Mucosa of rectum (tissue), 2 donors: ENCODE measurements around the gene NF1.

ENCODE experiments used
- H3K27ac ChIP-seq, 2 donors: one replicate each; pipeline ENCODE4 v1.7.0; 2013; ENCODE audit warnings: inconsistent platforms in 2 of 2, low read depth in 2 of 2, low read length in 2 of 2
- H3K27me3 ChIP-seq, 2 donors: one replicate each; pipeline ENCODE4 v1.7.0; 2013; ENCODE audit warnings: low read length in 2 of 2; ENCODE audit not compliant: control insufficient read depth in 2 of 2, insufficient read depth in 2 of 2
- H3K36me3 ChIP-seq, 2 donors: one replicate each; pipeline ENCODE4 v1.7.0; 2013; ENCODE audit warnings: low read length in 2 of 2; ENCODE audit not compliant: control insufficient read depth in 2 of 2, insufficient read depth in 2 of 2
- H3K4me1 ChIP-seq, 2 donors: one replicate each; pipeline ENCODE4 v1.7.0; 2013; ENCODE audit warnings: low read length in 2 of 2, mild to moderate bottlenecking in 1 of 2; ENCODE audit not compliant: control insufficient read depth in 2 of 2, insufficient read depth in 2 of 2
- H3K4me3 ChIP-seq, 2 donors: one replicate each; pipeline ENCODE4 v1.7.0; 2013; ENCODE audit warnings: low read length in 2 of 2
- H3K9ac ChIP-seq, 2 donors: one replicate each; pipeline ENCODE4 v1.7.0; 2013; ENCODE audit warnings: low read length in 2 of 2, low read depth in 1 of 2, mild to moderate bottlenecking in 1 of 2
- H3K9me3 ChIP-seq, 2 donors: one replicate each; pipeline ENCODE4 v1.7.0; 2013; ENCODE audit warnings: low read length in 2 of 2; ENCODE audit not compliant: control insufficient read depth in 2 of 2
- donor health status: healthy.
- donor health status: Normal muscosa, but diverticular disease.

The NF1 gene

DNA sequence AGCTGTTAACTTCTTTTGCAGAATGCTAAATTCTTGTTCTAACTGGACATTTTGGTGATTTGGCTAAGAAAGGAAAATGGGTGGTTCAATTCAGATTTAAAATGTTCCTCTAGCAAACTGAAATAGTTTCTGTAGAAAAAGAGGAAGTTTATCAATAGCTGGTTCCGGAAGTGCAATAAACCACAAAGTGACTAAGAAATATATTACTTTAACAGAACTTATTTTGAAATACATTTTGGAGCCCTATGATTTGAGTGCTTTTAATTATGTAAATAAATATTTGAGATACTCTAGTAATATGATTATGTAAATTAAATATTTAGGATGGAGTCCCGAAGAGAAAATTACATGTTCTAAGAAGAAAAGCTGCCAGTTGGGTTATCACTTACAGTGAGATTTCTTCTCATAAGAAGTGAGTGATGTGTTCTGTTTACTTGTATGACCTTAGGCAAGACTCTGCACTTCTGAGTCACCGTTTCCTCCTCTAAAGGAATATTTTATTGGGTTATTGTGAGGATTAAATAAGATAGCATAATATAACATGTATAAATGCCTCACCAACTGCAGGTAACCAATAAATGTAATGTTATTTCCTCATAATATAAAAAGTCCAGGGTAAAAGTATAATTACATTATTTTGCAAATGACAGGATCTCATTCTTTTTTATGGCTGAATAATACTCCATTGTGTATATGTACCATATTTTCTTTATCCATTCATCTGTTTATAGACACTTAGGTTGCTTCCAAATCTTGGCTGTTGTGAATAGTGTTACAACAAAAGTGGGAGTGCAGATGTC is 219.4 kb downstream of the NF1 start, which contains the start of gene EVI2B:
Gene EVI2B, minus strand, starts transcription at position 73 of the 800 bp plus-strand sequence. CDS start 8,445 bp downstream, outside the sequence.
- Histone ChIP-seq H3K27me3 (no peaks in the 10 kb centered on the region), H3K4me1 (no peaks in the 10 kb centered on the region), H3K36me3 (no peaks in the 10 kb centered on the region), H3K27ac (peak within 1 kb of the TSS; percentile 72), H3K9me3 (no peaks in the 10 kb centered on the region), H3K9ac (peak within 1 kb of the TSS; percentile 38 to 48), H3K4me3 (peak within 1 kb of the TSS; percentile 48 to 69)

DNA sequence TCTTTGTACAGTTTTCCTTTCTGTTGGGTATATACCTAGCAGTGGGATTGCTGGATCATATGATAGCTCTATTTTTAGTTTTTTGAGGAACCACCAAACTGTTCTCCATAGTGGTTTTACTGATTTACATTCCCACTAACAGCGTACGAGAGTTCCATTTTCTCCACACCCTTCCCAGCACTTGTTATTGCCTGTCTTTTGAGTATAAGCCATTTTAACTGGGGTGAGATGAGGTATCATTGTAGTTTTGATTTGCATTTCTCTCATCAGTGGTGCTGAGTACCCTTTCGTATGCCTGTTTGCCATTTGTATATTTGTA is 220.0 kb downstream of the NF1 start:
- Histone ChIP-seq H3K9me3 (no peaks in the 10 kb centered on the region), H3K27me3 (no peaks in the 10 kb centered on the region), H3K4me3 (peak overlapping the region in 1 of 2 donors; percentile 4), H3K27ac (peak overlapping the region; percentile 72), H3K9ac (peak overlapping the region in 1 of 2 donors; percentile 5), H3K4me1 (no peaks in the 10 kb centered on the region), H3K36me3 (no peaks in the 10 kb centered on the region)

DNA sequence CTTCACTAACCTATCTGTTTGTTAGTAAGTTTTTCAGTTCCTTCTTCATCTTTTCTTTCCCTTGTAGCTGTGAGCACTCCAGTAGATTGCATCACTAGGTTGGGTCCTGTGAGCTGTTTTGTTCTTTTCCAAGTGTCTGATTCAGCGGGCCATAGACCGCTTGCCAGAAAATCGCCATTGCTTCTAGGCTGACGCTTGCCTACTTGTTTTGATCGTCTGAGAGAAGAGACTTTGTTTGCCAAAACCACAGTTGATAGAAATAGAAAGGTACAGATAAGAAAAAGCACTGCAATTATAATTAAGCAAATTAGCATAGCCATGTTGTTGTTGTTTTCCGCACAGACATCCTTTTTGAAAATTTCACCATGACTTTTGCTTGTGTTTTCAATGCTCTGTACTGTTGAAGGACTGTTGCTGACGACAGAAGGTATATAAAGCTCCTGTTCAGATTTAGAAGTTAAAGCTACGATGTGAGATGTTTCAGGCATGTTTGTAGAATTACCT is 223.6 kb downstream of the NF1 start:
- Histone ChIP-seq H3K36me3 (no peaks in the 10 kb centered on the region), H3K27ac (peak overlapping the region; percentile 82 to 85), H3K4me1 (no peaks in the 10 kb centered on the region), H3K27me3 (no peaks in the 10 kb centered on the region), H3K9me3 (no peaks in the 10 kb centered on the region), H3K4me3 (peak overlapping the region; percentile 39 to 76), H3K9ac (peak overlapping the region; percentile 41 to 74)

DNA sequence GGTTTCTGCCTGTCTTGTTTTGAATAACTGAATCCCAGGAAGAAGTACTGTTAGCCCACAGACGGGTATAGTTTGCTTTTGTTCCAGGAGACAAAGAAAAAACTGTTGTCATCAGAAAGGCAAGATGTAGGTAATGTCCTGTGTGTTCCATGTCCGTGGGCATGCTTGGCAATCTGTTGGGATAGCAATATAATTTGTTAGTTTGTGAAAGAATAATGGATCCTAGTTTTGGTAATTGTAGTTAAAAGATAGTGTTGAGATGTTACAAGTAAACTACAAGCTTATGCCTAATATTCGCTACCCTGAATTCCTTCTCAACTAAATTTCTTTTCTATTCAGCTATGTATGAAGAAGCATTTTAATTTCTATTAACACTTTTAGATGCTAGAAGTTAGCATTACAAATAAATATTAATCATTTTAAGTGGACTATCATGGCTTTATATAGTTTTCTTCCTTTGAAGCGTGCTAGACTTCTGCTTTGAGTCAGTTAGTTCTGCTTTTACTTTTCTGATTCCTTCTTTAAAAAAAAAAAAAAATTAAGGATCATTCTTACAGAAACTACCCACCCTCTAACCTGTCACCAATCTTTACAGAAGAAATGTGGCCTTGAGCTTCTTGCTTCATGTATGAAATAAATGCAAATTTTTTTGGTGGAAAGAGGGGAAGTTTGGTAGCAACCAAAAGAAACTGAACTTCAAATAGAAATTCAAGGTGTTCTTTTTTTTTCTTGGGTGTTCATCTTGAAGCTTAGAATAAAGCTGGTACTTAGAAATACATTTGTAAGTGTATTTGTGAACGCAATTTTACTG is 224.3 kb downstream of the NF1 start:
- Histone ChIP-seq H3K9ac (peak overlapping the region; percentile 41 to 74), H3K27me3 (no peaks in the 10 kb centered on the region), H3K4me3 (peak overlapping the region; percentile 39 to 76), H3K36me3 (no peaks in the 10 kb centered on the region), H3K27ac (peak overlapping the region; percentile 82 to 85), H3K9me3 (no peaks in the 10 kb centered on the region), H3K4me1 (no peaks in the 10 kb centered on the region)

DNA sequence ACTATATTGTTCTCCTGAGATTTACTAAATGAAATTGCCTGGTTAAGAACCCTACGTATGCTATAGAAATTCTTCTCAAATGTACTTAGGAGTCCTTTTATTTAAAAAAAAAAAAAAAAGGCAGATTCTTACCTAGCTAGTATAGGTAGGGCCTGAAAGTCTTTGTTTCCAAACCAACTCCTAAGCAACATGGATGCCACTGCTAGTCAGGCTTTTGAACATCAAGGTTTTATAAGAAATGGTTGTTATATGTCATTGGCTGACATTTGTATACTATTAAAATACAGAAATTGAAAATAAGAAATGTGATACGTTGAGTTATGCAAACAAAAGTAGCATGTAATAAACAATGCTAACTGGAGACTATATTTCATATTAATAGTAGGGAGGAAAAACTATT is 225.5 kb downstream of the NF1 start:
- Histone ChIP-seq H3K4me3 (peak overlapping the region; percentile 17 to 76), H3K27ac (peak overlapping the region in 1 of 2 donors; percentile 76), H3K36me3 (no peaks in the 10 kb centered on the region), H3K27me3 (no peaks in the 10 kb centered on the region), H3K4me1 (no peaks in the 10 kb centered on the region), H3K9ac (peak overlapping the region in 1 of 2 donors; percentile 63), H3K9me3 (no peaks in the 10 kb centered on the region)

DNA sequence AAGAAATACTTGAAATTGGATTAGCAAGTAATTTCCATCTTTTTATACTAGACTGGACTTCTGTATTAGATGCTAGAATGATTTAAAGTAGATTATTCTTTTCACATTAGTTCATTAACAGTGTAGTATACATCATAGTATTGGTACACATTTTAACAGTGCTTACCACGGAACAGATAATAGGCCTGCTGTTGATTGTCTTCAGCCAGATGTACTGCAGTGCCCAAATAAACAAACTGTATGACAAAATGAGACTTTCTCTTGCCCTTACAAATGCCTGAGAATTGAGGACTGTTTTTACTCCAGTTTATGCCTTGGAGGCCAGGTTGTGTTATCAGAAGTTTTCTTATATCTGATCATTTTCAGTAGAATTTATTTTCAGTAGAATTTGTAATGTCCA is 226.0 kb downstream of the NF1 start:
- Histone ChIP-seq H3K9me3 (no peaks in the 10 kb centered on the region), H3K9ac (peak overlapping the region; percentile 47 to 63), H3K27ac (peak overlapping the region; percentile 62 to 76), H3K4me1 (no peaks in the 10 kb centered on the region), H3K27me3 (no peaks in the 10 kb centered on the region), H3K4me3 (peak overlapping the region; percentile 54 to 76), H3K36me3 (peaks cover 0 to 1% of the 10 kb centered on the region in 2 donors)

DNA sequence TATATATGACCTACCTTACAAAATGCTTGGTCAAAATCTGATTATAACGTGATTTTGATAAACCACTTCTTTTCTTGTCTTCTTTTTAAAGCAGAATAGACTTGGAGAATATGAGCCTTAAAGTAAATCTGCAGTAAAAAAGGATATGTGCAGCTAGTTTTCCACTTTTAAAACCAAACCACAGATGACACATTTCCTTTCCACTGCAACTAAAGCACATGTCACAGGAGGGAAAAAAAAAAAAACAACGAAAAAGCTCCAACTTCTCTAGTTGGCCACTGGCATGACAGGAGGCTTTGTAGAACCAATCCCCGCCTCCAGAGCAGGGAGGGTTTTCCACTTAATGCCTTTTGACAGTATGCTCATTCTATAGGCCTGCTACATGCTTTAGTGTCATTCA is 226.7 kb downstream of the NF1 start, which contains the start of gene EVI2A:
Gene EVI2A, minus strand, starts transcription at position 142 of the 400 bp plus-strand sequence. CDS start 2,609 bp downstream, outside the sequence.
- H3K27me3 ChIP-seq = no peaks in the 10 kb centered on the region
- H3K9me3 ChIP-seq = no peaks in the 10 kb centered on the region
- peaks cover 3 to 6% of the 10 kb centered on the region in 2 donors for H3K36me3 ChIP-seq
- H3K27ac ChIP-seq = peak within 1 kb of the TSS; percentile 62 to 76
- peak within 1 kb of the TSS; percentile 54 to 76 for H3K4me3 ChIP-seq
- H3K4me1 ChIP-seq = no peaks in the 10 kb centered on the region
- peak within 1 kb of the TSS; percentile 47 to 63 for H3K9ac ChIP-seq

DNA sequence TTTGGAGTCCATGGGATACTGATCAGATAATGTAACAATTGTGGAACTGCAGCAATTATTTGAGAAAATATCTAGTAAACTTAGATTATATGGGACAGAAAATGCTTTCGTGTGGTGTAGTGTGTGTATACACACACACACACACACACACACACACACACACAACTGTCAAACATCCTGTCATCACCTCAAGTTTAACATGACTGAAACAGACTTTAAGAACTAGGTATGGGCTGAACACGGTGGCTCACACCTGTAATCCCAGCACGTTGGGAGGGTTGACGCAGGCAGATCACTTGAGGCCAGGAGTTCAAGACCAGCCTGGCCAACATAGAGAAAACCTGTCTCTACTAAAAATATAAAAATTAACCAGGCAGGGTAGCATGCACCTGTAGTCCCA is 227.2 kb downstream of the NF1 start:
- H3K27ac ChIP-seq = peak overlapping the region; percentile 21 to 76

DNA sequence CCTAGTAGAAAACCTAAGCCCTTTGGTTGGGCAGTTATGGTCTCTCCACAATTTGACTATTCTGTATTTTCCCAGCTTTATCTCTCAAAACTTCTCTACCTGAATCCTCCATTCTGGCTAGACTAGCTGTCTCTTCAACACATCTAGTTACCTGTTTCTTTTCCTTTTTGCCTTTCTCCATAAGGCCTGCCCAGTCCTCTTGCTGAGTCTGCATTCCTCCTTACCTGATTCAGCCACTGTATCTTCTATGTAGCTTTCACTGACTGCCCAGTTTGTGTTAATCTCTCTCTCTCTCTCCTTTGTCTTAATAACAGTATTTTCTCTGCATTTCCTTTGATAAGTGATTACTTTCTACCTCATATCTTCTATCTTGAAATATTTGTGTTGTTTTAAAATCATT is 228.8 kb downstream of the NF1 start:
- no peak overlapping the region for H3K27ac ChIP-seq
- H3K27me3 ChIP-seq = no peaks in the 10 kb centered on the region
- H3K9me3 ChIP-seq = no peaks in the 10 kb centered on the region
- H3K4me1 ChIP-seq = no peaks in the 10 kb centered on the region
- no peak overlapping the region for H3K9ac ChIP-seq
- H3K4me3 ChIP-seq = no peak overlapping the region
- H3K36me3 ChIP-seq = peaks cover 11 to 14% of the 10 kb centered on the region in 2 donors

More for the DNA sequence above, 227.2 kb downstream of the NF1 start:
- no peaks in the 10 kb centered on the region for H3K9me3 ChIP-seq
- H3K4me3 ChIP-seq = no peak overlapping the region
- H3K9ac ChIP-seq = peak overlapping the region in 1 of 2 donors; percentile 4
- peaks cover 3 to 6% of the 10 kb centered on the region in 2 donors for H3K36me3 ChIP-seq
- no peaks in the 10 kb centered on the region for H3K4me1 ChIP-seq
- no peaks in the 10 kb centered on the region for H3K27me3 ChIP-seq
